GM12873 (cell line): ENCODE data around the gene RNF126.

Source experiments
- TF ChIP-seq, protein P1 (sequence below): IDR thresholded peaks from 2 replicates; pipeline ENCODE4 v1.5.1; 2012; ENCODE audit warnings: low read depth, mild to moderate bottlenecking, moderate library complexity, low read length, control low read depth; ENCODE audit not compliant: insufficient read depth; ENCODE audit errors: missing control alignments

RNF126 gene

GRCh38 chr19:615619-616018 lies 47.4 kb downstream of the RNF126 start:
- TF ChIP-seq, protein P1, sequence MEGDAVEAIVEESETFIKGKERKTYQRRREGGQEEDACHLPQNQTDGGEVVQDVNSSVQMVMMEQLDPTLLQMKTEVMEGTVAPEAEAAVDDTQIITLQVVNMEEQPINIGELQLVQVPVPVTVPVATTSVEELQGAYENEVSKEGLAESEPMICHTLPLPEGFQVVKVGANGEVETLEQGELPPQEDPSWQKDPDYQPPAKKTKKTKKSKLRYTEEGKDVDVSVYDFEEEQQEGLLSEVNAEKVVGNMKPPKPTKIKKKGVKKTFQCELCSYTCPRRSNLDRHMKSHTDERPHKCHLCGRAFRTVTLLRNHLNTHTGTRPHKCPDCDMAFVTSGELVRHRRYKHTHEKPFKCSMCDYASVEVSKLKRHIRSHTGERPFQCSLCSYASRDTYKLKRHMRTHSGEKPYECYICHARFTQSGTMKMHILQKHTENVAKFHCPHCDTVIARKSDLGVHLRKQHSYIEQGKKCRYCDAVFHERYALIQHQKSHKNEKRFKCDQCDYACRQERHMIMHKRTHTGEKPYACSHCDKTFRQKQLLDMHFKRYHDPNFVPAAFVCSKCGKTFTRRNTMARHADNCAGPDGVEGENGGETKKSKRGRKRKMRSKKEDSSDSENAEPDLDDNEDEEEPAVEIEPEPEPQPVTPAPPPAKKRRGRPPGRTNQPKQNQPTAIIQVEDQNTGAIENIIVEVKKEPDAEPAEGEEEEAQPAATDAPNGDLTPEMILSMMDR: no peak

DNA sequence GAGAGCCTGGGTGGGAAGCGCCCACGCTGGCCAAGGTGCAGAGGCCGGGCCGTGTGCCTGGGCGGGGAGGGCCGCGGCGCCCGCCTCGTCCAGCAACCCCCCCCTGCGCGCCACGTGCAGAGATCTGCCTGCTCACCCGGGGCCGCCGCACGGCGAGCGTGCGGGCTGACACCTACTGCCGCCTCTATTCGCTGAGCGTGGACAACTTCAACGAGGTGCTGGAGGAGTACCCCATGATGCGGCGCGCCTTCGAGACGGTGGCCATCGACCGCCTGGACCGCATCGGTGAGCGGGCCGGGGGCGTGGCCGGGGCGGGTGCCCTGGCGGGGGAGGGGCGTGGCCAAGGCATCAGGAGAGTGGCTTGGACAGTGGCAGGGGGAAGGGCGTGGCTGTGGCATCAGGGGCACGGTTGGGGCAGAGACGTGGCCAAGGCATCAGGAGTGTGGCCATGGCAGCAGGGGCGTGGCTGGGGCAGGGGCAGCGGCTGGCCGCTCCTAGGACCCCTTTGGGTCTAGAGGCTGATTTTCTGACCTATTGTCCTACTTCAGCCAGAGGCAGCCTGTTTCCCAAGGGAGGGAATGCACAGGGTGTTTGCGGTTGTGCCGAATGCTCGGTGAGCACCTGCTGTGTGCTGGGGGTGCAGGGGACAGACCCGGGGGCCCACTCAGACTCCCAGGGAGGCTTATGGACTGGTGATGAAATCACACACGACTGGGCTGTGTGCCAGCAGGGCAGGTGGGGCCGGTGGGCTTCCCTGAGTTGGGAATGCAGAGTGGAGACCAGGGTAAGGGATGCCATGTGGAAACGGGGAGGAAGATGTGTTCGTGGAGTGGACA lies 49.1 kb downstream of the RNF126 start:
- TF ChIP-seq, protein P1: no peak

DNA sequence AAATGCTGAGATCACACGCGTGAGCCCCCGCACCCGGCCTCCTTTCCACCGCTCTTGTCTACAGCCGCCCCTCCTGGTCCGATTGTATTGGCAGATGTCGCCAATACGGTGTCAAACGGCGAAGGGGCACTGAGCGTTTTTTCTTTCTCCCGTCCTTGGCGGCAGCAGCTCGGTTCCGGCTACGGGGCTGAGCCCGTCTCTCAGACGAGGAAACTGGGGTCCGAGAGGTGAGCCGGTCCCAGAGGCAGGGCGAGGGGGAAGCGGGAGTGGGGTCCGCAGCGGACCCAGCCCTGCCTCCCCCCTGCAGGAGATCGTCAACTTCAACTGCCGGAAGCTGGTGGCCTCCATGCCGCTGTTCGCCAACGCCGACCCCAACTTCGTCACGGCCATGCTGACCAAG lies 50.1 kb downstream of the RNF126 start:
- TF ChIP-seq, protein P1: no peak

GRCh38 chr19:611481-611868 lies 51.5 kb downstream of the RNF126 start:
- TF ChIP-seq, protein P1: no peak

DNA sequence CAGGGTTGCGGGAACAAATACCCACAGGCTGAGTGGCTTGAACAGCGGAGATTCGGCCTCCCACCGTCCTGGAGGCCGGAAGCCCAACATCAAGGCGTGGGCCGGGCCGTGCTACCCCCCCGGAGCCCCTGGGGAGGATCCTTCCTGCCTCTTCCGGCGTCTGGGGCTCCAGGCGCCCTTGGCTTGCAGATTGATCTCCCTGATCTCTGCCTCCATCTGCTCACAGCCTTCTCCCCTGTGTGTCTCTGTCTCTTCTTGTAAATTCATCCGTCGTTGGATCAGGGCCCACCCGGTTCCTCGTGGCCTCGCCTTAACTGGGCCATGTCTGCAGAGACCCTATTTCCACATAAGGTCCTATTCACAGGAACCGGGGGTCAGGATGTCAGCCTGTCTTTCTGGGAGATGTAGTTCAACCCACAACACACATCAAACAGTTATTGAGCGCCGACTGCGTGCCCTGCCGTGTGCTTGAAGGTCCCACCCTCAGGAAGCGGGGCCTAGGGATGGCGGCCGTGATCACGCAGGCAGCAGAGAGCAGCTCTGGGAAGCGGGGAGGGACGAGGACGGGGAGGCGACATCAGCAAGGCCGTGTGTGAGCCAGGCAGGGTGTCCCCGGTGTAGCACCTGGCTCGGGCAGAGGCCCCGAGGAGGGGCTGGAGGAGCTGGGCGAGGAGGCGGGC lies 52.1 kb downstream of the RNF126 start:
- TF ChIP-seq, protein P1: no peak

DNA sequence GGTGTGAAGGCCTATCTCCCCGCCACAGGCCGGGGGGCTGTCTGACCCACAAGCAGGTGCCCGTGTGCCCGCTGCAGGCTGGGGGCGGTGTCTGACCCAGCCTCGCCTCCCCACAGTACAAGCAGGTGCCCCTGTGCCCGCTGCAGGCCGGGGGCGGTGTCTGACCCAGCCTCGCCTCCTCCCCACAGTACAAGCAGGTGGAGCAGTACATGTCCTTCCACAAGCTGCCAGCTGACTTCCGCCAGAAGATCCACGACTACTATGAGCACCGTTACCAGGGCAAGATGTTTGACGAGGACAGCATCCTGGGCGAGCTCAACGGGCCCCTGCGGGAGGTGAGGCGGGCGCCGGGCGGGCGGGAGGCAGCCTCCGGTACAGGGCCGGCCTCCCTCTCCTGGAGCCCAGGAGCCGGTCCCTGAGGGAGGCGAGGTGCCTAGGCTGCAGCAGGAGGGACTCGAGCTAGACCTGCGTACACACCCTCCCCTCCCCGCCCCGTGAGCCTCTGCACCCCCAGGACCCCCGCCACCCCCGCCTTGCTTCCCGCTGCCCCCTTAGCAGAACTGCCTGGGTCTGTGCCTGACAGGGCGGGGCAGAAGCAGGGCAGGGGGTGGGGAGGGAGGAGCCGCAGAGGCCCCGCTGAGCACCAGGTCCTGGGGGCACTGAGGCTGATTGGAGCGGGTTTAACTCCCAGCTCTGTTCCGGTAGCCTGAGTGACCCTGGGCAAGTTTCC lies 52.8 kb downstream of the RNF126 start:
- TF ChIP-seq, protein P1: no peak

- TF ChIP-seq, protein P1: no peak
These were observed 54.0 kb downstream of the RNF126 start for GRCh38 chr19:609004-609346.
